ENCODE measurements around the gene ZKSCAN2. TPM values are rescaled to one million over a fixed set of nuclear protein-coding genes. Genes with fewer than 3 reads are reported as not detected.

ZKSCAN2 gene
- polyA plus RNA-seq, 2 of the 4 experiments (the other 2 are of a cell fraction), result 2.0 to 3.4 TPM

GRCh38 chr16:25269879-25270278, 12.2 kb upstream of the ZKSCAN2 start:
- 95% methylated on average over 1 of the region's 1 CpG for WGBS (ENCODE audit: missing lambda C conversion rate)
- H3K27ac ChIP-seq, result no peak overlapping the region
- H3K9me3 ChIP-seq, result no peaks in the 10 kb centered on the region
- no peak overlapping the region for H3K4me3 ChIP-seq
- no peaks in the 10 kb centered on the region for H3K4me1 ChIP-seq
- DNase-seq (ENCODE audit: low read depth in 1 of 2, low spot score in 1 of 2), result no peak
- FAIRE-seq, result no peak
- no peak for TF ChIP-seq CEBPB (IDR thresholded peaks at IDR 0.05)
- TF ChIP-seq HOXB13 (CRISPR knock-in tag; IDR thresholded peaks at IDR 0.05; ENCODE audit: low read depth), result no peak
- TF ChIP-seq TFCP2L1 (CRISPR knock-in tag; IDR thresholded peaks at IDR 0.05), result no peak
- TF ChIP-seq GATA3 (IDR thresholded peaks at IDR 0.05; ENCODE audit: borderline replicate concordance), result no peak
- TF ChIP-seq RARB (CRISPR knock-in tag; IDR thresholded peaks at IDR 0.05), result no peak
- TF ChIP-seq RAD21 (conservative IDR thresholded peaks at IDR 0.05 in 1 of 2, IDR thresholded peaks at IDR 0.05 in 1 of 2), result no peak
- TF ChIP-seq ESRRA (IDR thresholded peaks at IDR 0.05; ENCODE audit: borderline replicate concordance, low read length), result no peak
- TF ChIP-seq RCOR1 (IDR thresholded peaks at IDR 0.05; ENCODE audit: low read depth, low read length), result no peak
- TF ChIP-seq TP53 (CRISPR knock-in tag; IDR thresholded peaks at IDR 0.05), result no peak
- TF ChIP-seq E2F6 (IDR thresholded peaks at IDR 0.05; ENCODE audit: borderline replicate concordance, low read depth), result no peak
- POLR2A ChIA-PET, result no interaction called here
- CTCF ChIA-PET, result interaction anchor here (0.6 to 2.4 kb wide), 3 partner anchors 10 to 97 kb away, joined by 3 to 15 read pairs (median 5); no protein-coding TSS in a partner anchor
- H3K4me2 ChIP-seq, result no peak overlapping the region
- ATAC-seq, result no peak

GRCh38 chr16:25265968-25266367, 8.3 kb upstream of the ZKSCAN2 start:
- FAIRE-seq (no peak), ATAC-seq (no peak), DNase-seq (ENCODE audit: low read depth in 1 of 2, low spot score in 1 of 2) (no peak)
- CTCF ChIA-PET, result interaction anchor here (0.7 to 2.2 kb wide), 2 partner anchors 10 to 28 kb away, joined by 3 to 9 read pairs; no protein-coding TSS in a partner anchor
- H3K4me3 ChIP-seq, result no peak overlapping the region
- POLR2A ChIA-PET, result no interaction called here
- no peak overlapping the region for H3K4me2 ChIP-seq
- H3K9me3 ChIP-seq, result no peaks in the 10 kb centered on the region
- no peak for TF ChIP-seq NPAS2 (CRISPR knock-in tag; IDR thresholded peaks at IDR 0.05; ENCODE audit: borderline replicate concordance)
- no peak for TF ChIP-seq HOXA7 (CRISPR knock-in tag; IDR thresholded peaks at IDR 0.05)
- TF ChIP-seq USF2 (IDR thresholded peaks at IDR 0.05), result peak; percentile 75
- TF ChIP-seq MYC (IDR thresholded peaks at IDR 0.05; ENCODE audit: borderline replicate concordance, low read length), result no peak
- TF ChIP-seq POLR2AphosphoS2 (conservative IDR thresholded peaks at IDR 0.05; ENCODE audit: low read length), result no peak
- no peak for TF ChIP-seq SMC3 (IDR thresholded peaks at IDR 0.05)
- WGBS (ENCODE audit: missing lambda C conversion rate), result 97% methylated on average over 2 of the region's 2 CpGs
- H3K4me1 ChIP-seq, result no peaks in the 10 kb centered on the region
- H3K27ac ChIP-seq, result no peak overlapping the region

- ATAC-seq (no peak), DNase-seq (ENCODE audit: low read depth in 1 of 2, low spot score in 1 of 2) (no peak), FAIRE-seq (no peak)
- TF ChIP-seq HOXA7 (CRISPR knock-in tag; IDR thresholded peaks at IDR 0.05) (no peak), REST (IDR thresholded peaks at IDR 0.05) (peak; percentile 95), TP53 (CRISPR knock-in tag; IDR thresholded peaks at IDR 0.05) (no peak), CHD4 (IDR thresholded peaks at IDR 0.05; ENCODE audit: borderline replicate concordance) (no peak), EHMT2 (IDR thresholded peaks at IDR 0.05; ENCODE audit: low read depth) (peak; percentile 70), ZC3H11A (IDR thresholded peaks at IDR 0.05) (no peak), NFE2L2 (conservative IDR thresholded peaks at IDR 0.05; ENCODE audit: low read length) (no peak), HDAC2 (IDR thresholded peaks at IDR 0.05) (no peak), CHD2 (IDR thresholded peaks at IDR 0.05; ENCODE audit: low read length, partially characterized antibody) (no peak)
- H3K4me3 ChIP-seq, result no peak overlapping the region
- H3K4me1 ChIP-seq, result no peaks in the 10 kb centered on the region; the same call in 2 of the 3 replicates
- no peak overlapping the region for H3K4me2 ChIP-seq
- no peak overlapping the region for H3K27ac ChIP-seq
- no peaks in the 10 kb centered on the region for H3K9me3 ChIP-seq
- ChIA-PET CTCF (interaction anchor here (0.6 kb wide), 1 partner anchor 102 kb away, joined by 3 read pairs; no protein-coding TSS in a partner anchor), POLR2A (no interaction called here)
- WGBS (ENCODE audit: missing lambda C conversion rate), result 83% methylated on average over 2 of the region's 2 CpGs
Observed at GRCh38 chr16:25264597-25264996, 7.0 kb upstream of the ZKSCAN2 start.
